Liver (tissue), 3 donors: ENCODE measurements around the gene FAM83G.

Experiments
- GABPA ChIP-seq, 2 donors: IDR thresholded peaks in 1 of 2; conservative IDR thresholded peaks in 1 of 2; 2 replicates each; pipeline ENCODE4 v1.6.1; 2016; ENCODE audit warnings: antibody characterized with exemption in 2 of 2, mild to moderate bottlenecking in 1 of 2, moderate library complexity in 1 of 2
- JUND ChIP-seq, 2 donors: IDR thresholded peaks; 2 replicates each; pipeline ENCODE4 v1.6.1; 2016; ENCODE audit warnings: antibody characterized with exemption in 2 of 2
- RAD21 ChIP-seq, 2 donors: IDR thresholded peaks; 2 replicates each; pipeline ENCODE4 v1.6.1; 2016; ENCODE audit warnings: antibody characterized with exemption in 2 of 2, mild to moderate bottlenecking in 2 of 2
- TAF1 ChIP-seq: conservative IDR thresholded peaks from 2 replicates; pipeline ENCODE4 v1.6.1; 2016; ENCODE audit warnings: antibody characterized with exemption, mild to moderate bottlenecking
- TF ChIP-seq, protein P1 (sequence below): fragments of 150-350 bp; IDR thresholded peaks from 2 replicates; pipeline ENCODE4 v1.5.1; 2017; ENCODE audit warnings: improper control_type of control experiment, low read depth, low read length; ENCODE audit not compliant: missing input control
- TF ChIP-seq, protein P2 (sequence below): IDR thresholded peaks from 2 replicates; pipeline ENCODE4 v1.6.1; 2016; ENCODE audit warnings: antibody characterized with exemption
- donor health status: healthy.
- donor health status: healthy.

DNA sequence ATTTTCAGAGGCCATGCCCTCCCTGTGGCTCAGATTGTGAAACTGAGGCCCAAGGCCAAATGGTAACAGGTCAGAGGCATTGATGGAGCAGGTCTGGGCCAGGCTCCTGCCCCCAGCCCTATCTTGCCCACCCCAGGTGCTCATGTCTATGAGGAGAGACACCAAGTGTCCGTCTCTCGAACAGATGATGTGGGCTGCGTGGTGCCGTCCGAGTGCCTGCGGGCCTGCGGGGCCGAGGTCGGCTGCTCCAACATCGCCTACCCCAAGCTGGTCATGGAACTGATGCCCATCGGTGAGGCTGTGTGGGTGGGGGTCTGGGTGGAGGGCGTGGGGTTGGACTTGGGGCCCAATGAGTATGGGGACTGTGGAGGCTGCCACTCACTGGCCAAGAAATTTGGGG is 8.7 kb upstream of the FAM83G start:
- TF ChIP-seq, protein P1, sequence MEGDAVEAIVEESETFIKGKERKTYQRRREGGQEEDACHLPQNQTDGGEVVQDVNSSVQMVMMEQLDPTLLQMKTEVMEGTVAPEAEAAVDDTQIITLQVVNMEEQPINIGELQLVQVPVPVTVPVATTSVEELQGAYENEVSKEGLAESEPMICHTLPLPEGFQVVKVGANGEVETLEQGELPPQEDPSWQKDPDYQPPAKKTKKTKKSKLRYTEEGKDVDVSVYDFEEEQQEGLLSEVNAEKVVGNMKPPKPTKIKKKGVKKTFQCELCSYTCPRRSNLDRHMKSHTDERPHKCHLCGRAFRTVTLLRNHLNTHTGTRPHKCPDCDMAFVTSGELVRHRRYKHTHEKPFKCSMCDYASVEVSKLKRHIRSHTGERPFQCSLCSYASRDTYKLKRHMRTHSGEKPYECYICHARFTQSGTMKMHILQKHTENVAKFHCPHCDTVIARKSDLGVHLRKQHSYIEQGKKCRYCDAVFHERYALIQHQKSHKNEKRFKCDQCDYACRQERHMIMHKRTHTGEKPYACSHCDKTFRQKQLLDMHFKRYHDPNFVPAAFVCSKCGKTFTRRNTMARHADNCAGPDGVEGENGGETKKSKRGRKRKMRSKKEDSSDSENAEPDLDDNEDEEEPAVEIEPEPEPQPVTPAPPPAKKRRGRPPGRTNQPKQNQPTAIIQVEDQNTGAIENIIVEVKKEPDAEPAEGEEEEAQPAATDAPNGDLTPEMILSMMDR = no peak
- TF ChIP-seq, protein P2, sequence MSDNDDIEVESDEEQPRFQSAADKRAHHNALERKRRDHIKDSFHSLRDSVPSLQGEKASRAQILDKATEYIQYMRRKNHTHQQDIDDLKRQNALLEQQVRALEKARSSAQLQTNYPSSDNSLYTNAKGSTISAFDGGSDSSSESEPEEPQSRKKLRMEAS = no peak
- TF ChIP-seq JUND (IDR thresholded peaks at IDR 0.05) (no peak), TAF1 (no peak), RAD21 (IDR thresholded peaks at IDR 0.05) (no peak), GABPA (IDR thresholded peaks at IDR 0.05 in 1 of 2, conservative IDR thresholded peaks at IDR 0.05 in 1 of 2) (no peak)
